Heart left ventricle (tissue), 16 donors: ENCODE measurements around the gene ANKRD29. TPM values are rescaled to one million over a fixed set of nuclear protein-coding genes. Genes with fewer than 3 reads are reported as not detected.

Experiments
- ATAC-seq, 4 donors: fragments of 200-7000 bp; cut with Tn5 transposase; one replicate each; pipeline ENCODE4 v1.9.1; 2020 to 2022; ENCODE audit warnings: moderate library complexity in 4 of 4, mild to moderate bottlenecking in 3 of 4, moderate number of reproducible peaks in 1 of 4
- DNase-seq, 5 donors: peaks; one replicate each; pipeline ENCODE4 v3.0.0-alpha.2; 2020
- H3K27ac ChIP-seq, 12 donors: fragments of 200-600 bp; sonication (generic) in 4 of 12; one replicate each; pipeline versions ENCODE4 v1.5.0 to v1.8.0; 2016 to 2022; ENCODE audit warnings: mild to moderate bottlenecking in 2 of 12
- H3K27me3 ChIP-seq, 9 donors: fragments of 200-600 bp; sonication (generic) in 2 of 9; one replicate each; pipeline versions ENCODE4 v1.5.1 to v1.8.0; 2016 to 2022; ENCODE audit warnings: mild to moderate bottlenecking in 3 of 9
- H3K36me3 ChIP-seq, 9 donors: fragments of 200-600 bp; sonication (generic) in 2 of 9; one replicate each; pipeline versions ENCODE4 v1.5.0 to v1.8.0; 2018 to 2022; ENCODE audit warnings: mild to moderate bottlenecking in 2 of 9
- H3K4me1 ChIP-seq, 12 donors: fragments of 200-600 bp; sonication (generic) in 4 of 12; one replicate each; pipeline versions ENCODE4 v1.5.0 to v1.8.0; 2016 to 2022; ENCODE audit warnings: mild to moderate bottlenecking in 3 of 12
- H3K4me3 ChIP-seq, 12 donors: fragments of 200-600 bp; sonication (generic) in 4 of 12; one replicate each; pipeline versions ENCODE4 v1.5.0 to v1.8.0; 2017 to 2022; ENCODE audit warnings: mild to moderate bottlenecking in 9 of 12, moderate library complexity in 4 of 12
- H3K9me3 ChIP-seq, 12 donors: fragments of 200-600 bp; sonication (generic) in 4 of 12; one replicate each; pipeline versions ENCODE4 v1.5.0 to v1.8.0; 2016 to 2022; ENCODE audit warnings: mild to moderate bottlenecking in 1 of 12
- POLR2A ChIP-seq, 2 donors: fragments of 450-650 bp; IDR thresholded peaks; one replicate each; pipeline ENCODE4 v1.6.1; 2017; ENCODE audit warnings: antibody characterized with exemption in 2 of 2, mild to moderate bottlenecking in 2 of 2, moderate library complexity in 2 of 2
- WGBS, 4 donors: extraction: QIAGEN DNeasy Blood & Tissue Kit in 2 of 4; methylation state at CpG; one replicate each; pipeline versions ENCODE4 v1.1.5 to v1.1.7; 2013 to 2018; 5-methylcytosine and 5-hydroxymethylcytosine counted together
- intact Hi-C, 10 donors: fragments of 100-400 bp; cut with DNase I; formaldehyde crosslinking; loops; one replicate each; pipeline versions ENCODE4 v1.11.1 to v1.14.2; 2022
- polyA plus RNA-seq, 2 donors: library from polyadenylated mRNA; stranded (reverse); fragments of 200-250 nt; gene quantifications; one replicate each; pipeline ENCODE4 v1.2.3, GENCODE V29; 2013
- total RNA-seq, 9 donors: library from RNA; depleted of rRNA in 2 of 9; stranded (reverse); fragments of >200 nt in 2 of 9; fragmentation: NEBNext Ultra II Directional in 3 of 9; extraction: Animal tissue kit (Norgen Biotek cat#: 25700) in 3 of 9; gene quantifications; one replicate each; pipeline versions ENCODE4 v1.1.0 to v1.2.4, GENCODE V29; 2016 to 2023
- TF ChIP-seq, protein P1 (sequence below), 12 donors: fragments of 200-600 bp; sonication (generic) in 4 of 12; IDR thresholded peaks; one replicate each; pipeline versions ENCODE4 v1.5.0 to v1.8.0; 2018 to 2022; ENCODE audit warnings: antibody characterized with exemption in 12 of 12, mild to moderate bottlenecking in 5 of 12
- donor health status: ischemic (EF 13 %, LVEDD 7.1; RV severe dilation, severe dysfunction).
- donor health status: healthy with polysubstance abuse.
- donor health status: DM: no; HTN: yes; CAD: no.
- donor health status: DM: no; HTN: no; CAD: no.
- donor health status: ischemic (EF 25% LVEDD 6.9; RV normal size, moderate dysfunction).
- donor health status: ischemic (EF 25% LVEDD 5.7; RV mildly dilated, moderate dysfunction).
- donor health status: healthy.
- donor health status: DM: yes; HTN: yes; CAD: no.
- donor health status: ischemic (EF 35%, LVEDD 5.7; RV mildly dilated, moderate dysfunction).
- donor health status: nonischemic (EF 11% LVEDD 7.7; RV severe dilation, severe dysfunction).
- donor health status: DM: yes; HTN: yes; CAD: no.
- donor health status: PGD.
- donor health status: ischemic (EF 29% LVEDD 5.4; RV normal size, mild dysfunction).
- donor health status: nonischemic (EF 23%, LVEDD 6.1; RV moderate dilation, normal function).

ANKRD29 gene
- total and polyA plus RNA-seq, 11 donors: 1.7 to 7.1 (median 4.9) TPM

DNA sequence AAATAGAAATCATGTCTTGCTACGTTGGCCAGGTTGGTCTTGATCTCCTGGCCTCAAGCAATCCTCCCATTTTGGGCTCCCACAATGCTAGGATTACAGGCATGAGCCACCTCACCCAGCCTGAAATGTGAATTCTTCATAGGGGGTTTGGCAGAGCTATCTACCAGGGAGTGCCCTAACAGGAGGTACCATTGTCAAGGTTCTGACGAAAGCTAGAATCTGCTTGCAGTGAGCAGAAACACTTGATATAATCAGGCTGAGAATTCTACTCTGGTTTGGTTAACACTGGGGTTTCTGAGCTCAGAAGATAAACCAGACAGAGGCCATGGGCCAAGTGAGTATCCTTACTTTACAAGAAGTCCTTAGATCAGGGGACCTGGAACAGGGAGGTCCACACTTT lies 19.3 kb upstream of the ANKRD29 start:
- Histone ChIP-seq H3K36me3 (no peaks in the 10 kb centered on the region), H3K27ac (no peak overlapping the region), H3K27me3 (peaks cover 0 to 3% (median 0%) of the 10 kb centered on the region in 9 donors), H3K4me3 (no peak overlapping the region), H3K9me3 (no peaks in the 10 kb centered on the region), H3K4me1 (peaks cover 0 to 7% (median 2%) of the 10 kb centered on the region in 12 donors)
- intact Hi-C loops: no loop called here
- DNase-seq (no peak), ATAC-seq (no peak)
- 73 to 91% (median 88%) methylated on average over 2 of the region's 2 CpGs for WGBS, 4 donors
- TF ChIP-seq, protein P1, sequence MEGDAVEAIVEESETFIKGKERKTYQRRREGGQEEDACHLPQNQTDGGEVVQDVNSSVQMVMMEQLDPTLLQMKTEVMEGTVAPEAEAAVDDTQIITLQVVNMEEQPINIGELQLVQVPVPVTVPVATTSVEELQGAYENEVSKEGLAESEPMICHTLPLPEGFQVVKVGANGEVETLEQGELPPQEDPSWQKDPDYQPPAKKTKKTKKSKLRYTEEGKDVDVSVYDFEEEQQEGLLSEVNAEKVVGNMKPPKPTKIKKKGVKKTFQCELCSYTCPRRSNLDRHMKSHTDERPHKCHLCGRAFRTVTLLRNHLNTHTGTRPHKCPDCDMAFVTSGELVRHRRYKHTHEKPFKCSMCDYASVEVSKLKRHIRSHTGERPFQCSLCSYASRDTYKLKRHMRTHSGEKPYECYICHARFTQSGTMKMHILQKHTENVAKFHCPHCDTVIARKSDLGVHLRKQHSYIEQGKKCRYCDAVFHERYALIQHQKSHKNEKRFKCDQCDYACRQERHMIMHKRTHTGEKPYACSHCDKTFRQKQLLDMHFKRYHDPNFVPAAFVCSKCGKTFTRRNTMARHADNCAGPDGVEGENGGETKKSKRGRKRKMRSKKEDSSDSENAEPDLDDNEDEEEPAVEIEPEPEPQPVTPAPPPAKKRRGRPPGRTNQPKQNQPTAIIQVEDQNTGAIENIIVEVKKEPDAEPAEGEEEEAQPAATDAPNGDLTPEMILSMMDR (IDR thresholded peaks at IDR 0.05): no peak
- TF ChIP-seq POLR2A (IDR thresholded peaks at IDR 0.05): no peak

DNA sequence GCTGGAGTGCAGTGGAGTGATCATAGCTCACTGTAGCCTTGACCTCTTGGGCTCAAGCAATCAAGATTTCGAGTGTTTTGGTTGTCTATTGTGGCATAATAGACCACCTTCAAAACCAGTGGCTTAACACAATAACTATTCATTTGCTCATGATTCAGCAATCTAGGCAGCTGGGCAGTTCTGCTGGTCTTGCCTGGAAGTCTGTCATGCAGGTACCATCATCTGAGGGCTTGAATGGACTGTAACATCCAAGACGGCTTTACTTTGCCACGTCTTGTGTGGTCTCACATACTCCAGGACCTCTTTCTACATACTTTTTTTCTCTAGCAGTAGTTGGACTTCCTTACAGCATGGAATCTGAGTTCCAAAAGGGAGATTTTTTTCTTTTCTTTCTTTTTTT lies 13.2 kb upstream of the ANKRD29 start:
- peak overlapping the region in 4 of 12 donors; percentile 16 to 75 (median 38) for H3K27ac ChIP-seq
- H3K9me3 ChIP-seq: peaks cover 0 to 4% (median 0%) of the 10 kb centered on the region in 12 donors
- intact Hi-C loops: no loop called here
- no peaks in the 10 kb centered on the region for H3K27me3 ChIP-seq
- WGBS, 4 donors: 83 to 91% (median 87%) methylated on average over 3 of the region's 3 CpGs
- DNase-seq (no peak), ATAC-seq (no peak)
- H3K4me3 ChIP-seq: no peak overlapping the region
- H3K4me1 ChIP-seq: peaks cover 0 to 11% (median 0%) of the 10 kb centered on the region in 12 donors
- no peaks in the 10 kb centered on the region for H3K36me3 ChIP-seq
- TF ChIP-seq, protein P1 (IDR thresholded peaks at IDR 0.05): no peak
- no peak for TF ChIP-seq POLR2A (IDR thresholded peaks at IDR 0.05)

DNA sequence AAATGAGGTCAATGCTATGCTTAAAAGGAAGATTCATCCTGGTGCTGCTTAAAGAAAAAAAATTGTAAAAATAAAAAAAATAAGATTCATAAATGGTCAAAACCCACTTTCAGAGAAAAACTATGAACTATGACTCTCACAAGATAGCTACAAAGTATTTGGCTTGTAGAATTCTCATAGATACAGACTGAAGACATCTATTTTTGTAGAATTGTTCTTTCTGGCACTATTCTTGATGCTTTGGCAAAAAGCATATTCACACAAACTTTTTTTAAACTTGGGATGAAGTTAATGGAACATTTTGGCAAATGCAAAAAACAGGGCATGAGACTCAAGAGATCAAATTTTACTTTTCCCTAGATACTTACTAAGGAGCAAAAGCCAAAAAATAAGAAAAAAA lies 12.5 kb upstream of the ANKRD29 start:
- peak overlapping the region in 4 of 12 donors; percentile 13 to 70 (median 24) for H3K27ac ChIP-seq
- H3K9me3 ChIP-seq: peaks cover 0 to 4% (median 0%) of the 10 kb centered on the region in 12 donors
- intact Hi-C loops: no loop called here
- H3K4me3 ChIP-seq: no peak overlapping the region
- TF ChIP-seq, protein P1 (IDR thresholded peaks at IDR 0.05): no peak
- TF ChIP-seq POLR2A (IDR thresholded peaks at IDR 0.05): no peak
- no peaks in the 10 kb centered on the region for H3K27me3 ChIP-seq
- ATAC-seq (peak in 1 of 4 donors; percentile 29), DNase-seq (no peak)
- no peaks in the 10 kb centered on the region for H3K36me3 ChIP-seq
- H3K4me1 ChIP-seq: peaks cover 0 to 11% (median 0%) of the 10 kb centered on the region in 12 donors

DNA sequence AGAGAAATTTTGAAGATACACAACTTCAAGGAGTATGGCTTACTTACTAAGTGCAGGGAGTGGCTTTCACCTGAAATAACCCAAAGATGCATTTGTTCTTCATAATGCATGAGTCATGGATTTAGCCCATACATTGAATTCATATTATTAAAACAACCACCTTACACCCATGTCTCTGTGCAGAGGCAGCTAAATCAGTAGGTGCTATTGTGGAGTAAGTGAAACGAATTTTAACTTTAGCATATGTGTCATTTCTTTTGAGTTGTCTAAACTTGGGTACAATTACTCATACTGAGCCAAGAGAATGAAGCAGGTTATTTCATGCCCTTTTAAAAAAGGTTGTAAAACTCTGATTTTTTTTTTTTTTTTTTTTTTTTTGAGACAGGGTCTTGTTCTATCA lies 11.0 kb upstream of the ANKRD29 start:
- ATAC-seq (no peak), DNase-seq (no peak)
- no peak for TF ChIP-seq POLR2A (IDR thresholded peaks at IDR 0.05)
- TF ChIP-seq, protein P1 (IDR thresholded peaks at IDR 0.05): no peak
- Histone ChIP-seq H3K4me3 (no peak overlapping the region), H3K4me1 (peaks cover 0 to 26% (median 5%) of the 10 kb centered on the region in 12 donors), H3K27ac (no peak overlapping the region), H3K9me3 (peaks cover 0 to 4% (median 0%) of the 10 kb centered on the region in 12 donors), H3K27me3 (no peaks in the 10 kb centered on the region), H3K36me3 (no peaks in the 10 kb centered on the region)
- 85 to 88% (median 86%) methylated on average over 1 of the region's 1 CpG for WGBS, 4 donors
- intact Hi-C loops: no loop called here
